ENCODE measurements around the gene OAS3. TPM values are rescaled to one million over a fixed set of nuclear protein-coding genes. Genes with fewer than 3 reads are reported as not detected.
"Not testable (repeated sequence)": the region's sequence is repeated elsewhere in the genome, so short reads cannot be mapped to it uniquely, and the experiment has no call there.

Gene OAS3
- total RNA-seq, 1 experiment from 2014 or later: 375 TPM

- peak; percentile 51 for DNase-seq (ENCODE audit: low read depth)
Observed at GRCh38 chr12:112980491-112981158, 42.4 kb downstream of the OAS3 start.

DNA sequence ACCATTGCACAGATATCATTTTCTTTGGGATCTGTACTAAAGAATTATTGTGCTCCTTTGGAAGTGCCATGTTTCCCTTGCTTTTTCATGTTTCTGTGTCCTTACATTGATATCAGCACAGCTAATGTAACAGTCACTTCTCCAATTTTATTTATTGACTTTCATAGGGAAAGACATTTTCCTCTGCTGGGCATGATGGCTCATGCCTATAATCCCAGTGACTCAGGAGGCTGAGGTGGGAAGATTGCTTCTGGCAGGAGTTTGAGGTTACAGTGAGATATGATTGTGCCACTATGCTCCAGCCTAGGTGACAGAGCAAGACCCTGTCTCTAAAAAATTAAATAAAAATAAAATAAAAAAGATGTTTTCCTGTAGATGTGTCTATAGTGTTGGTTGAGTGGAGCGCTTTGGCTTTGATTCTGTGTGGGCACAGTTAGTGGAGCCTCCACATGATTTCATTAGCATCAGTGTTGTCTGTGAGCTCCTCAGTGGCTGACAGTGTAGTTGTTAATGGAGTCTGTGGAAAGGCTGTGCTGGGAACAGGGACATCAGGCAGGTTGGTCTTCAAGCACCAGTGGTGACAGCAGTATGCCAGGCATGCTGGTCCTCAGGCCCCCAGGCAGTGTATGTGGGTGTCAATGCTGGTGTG, 47.5 kb downstream of the OAS3 start:
- DNase-seq (ENCODE audit: low read depth): peak; percentile 67

GRCh38 chr12:112986291-112986800, 48.1 kb downstream of the OAS3 start:
- no peak for DNase-seq (ENCODE audit: low read depth)

GRCh38 chr12:112987561-112987960, 49.3 kb downstream of the OAS3 start:
- DNase-seq (ENCODE audit: low read depth): no peak

DNA sequence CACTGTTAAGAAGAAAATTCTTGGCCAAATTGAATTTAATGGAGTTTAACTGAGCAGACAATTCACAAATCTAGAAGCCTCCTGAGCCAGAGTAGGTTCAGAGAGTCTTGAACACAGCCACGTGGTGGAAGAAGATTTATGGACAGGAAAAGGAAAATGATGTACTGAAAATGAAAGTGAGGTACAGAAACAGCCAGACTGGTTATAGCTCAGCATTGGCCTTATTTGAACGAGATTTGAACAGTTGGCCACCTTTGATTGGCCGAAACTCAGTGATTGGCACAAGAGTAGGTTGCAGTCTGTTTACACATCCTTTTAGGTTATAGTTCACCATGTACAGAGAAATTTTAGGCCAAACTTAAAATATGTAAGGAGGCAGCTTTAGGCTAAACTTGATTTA, 50.0 kb downstream of the OAS3 start:
- DNase-seq (ENCODE audit: low read depth): no peak

GRCh38 chr12:112988823-112989385, 50.6 kb downstream of the OAS3 start:
- not testable (repeated sequence) for DNase-seq (ENCODE audit: low read depth)

- DNase-seq (ENCODE audit: low read depth): no peak
Observed at GRCh38 chr12:112989806-112990205, 51.5 kb downstream of the OAS3 start.

DNA sequence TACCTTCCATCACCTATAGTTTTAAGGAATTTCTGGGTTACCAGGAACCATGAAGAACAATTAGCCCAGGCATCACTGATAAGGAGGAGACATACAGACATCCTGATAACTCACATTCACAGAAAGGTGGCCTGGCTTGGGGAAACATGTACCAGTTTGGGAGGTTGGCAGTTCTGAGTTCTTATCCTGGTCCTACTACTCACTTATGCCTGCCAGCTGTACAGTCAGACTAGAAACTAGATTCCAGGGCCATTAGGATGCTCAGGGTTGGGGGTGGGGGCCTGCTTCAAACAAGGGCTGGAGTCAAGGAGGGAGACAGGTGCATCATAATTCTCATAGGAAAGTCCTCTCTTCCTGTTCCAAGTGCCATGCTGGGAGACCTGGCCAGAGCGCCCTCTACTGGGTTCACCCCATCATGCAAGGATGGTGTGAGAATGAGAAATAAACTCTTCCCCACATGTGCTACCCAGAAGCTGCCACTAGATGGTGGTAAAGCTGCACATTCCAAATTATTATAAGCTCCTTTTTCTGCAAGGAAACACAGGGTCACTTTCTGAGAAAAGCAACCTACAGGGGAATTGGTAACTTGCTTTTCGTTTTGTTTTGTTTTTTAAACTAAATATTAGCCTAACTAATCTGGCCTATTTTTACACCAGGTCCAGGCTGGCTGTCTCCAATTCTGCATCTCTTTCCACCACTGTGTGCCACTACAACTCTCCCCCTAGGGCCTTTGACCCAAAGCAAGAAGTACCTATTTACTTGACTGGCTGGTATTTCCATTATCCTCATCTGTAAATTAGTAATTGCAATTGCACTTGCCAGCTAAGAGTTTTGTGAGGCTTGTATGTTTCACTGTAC, 54.5 kb downstream of the OAS3 start:
- peak; percentile 79 for DNase-seq (ENCODE audit: low read depth)

- no peak for DNase-seq (ENCODE audit: low read depth)
Observed at GRCh38 chr12:112995008-112995407, 56.7 kb downstream of the OAS3 start.

DNA sequence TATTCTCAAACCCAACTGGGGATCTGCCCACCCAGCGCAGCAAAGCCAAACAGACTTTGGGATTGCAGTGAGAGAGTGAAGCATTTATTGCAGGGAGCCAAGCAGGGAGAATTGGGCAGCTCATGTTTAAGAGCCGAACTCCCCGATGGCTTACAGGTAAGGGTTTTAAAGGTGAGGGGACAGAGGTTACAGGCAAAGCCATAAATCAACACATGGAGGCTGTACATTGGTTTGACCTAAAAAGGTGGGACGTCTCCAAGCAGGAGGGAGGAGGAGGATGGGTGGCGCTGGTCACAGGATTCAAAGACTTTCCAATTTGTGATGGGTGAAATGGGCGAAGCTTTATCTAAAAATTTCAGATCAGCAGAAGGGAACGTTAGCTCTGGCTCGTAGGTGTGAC, 58.2 kb downstream of the OAS3 start:
- DNase-seq (ENCODE audit: low read depth): no peak

GRCh38 chr12:112997506-112997905, 59.2 kb downstream of the OAS3 start:
- DNase-seq (ENCODE audit: low read depth): no peak

DNA sequence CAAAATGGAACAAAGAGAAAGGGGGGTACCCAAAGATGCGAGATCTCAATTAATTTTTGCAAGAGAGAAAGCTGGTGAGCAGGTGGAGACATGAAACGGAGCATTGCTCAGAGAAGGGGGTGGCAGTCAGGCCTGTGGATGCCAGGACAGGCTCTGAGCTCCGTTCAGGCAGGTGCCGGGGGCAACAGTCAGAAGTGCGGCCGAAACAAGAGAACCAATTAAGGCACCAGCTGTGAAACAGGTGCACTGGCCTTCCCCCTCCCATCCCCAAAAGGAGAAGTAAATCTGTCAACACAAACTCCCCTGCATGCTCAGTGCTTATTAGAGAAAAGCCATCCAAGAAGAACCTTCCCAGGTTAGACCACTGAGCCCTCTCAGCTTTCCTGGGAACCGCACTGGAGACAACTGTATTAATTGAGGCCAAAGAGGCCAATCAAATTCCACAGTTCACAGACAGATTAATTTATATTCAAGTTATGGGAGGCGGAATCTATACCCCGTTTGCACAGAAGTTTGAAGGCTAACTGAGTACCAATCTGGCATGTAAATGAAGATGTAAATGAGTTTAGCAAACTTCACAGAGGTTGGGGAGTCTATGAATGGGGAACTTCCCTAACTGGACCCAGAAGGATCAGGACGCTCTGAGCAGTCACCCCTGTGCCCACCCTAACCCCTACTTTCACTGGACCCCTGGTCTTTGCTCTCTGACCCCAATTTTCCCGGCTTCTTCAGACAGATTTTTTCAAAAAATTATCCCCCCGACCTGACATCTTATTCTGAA, 60.9 kb downstream of the OAS3 start:
- no peak for DNase-seq (ENCODE audit: low read depth)

- no peak for DNase-seq (ENCODE audit: low read depth)
Observed at GRCh38 chr12:113000433-113000832, 62.2 kb downstream of the OAS3 start.

GRCh38 chr12:113002155-113002554, 63.9 kb downstream of the OAS3 start:
- DNase-seq (ENCODE audit: low read depth): no peak

DNA sequence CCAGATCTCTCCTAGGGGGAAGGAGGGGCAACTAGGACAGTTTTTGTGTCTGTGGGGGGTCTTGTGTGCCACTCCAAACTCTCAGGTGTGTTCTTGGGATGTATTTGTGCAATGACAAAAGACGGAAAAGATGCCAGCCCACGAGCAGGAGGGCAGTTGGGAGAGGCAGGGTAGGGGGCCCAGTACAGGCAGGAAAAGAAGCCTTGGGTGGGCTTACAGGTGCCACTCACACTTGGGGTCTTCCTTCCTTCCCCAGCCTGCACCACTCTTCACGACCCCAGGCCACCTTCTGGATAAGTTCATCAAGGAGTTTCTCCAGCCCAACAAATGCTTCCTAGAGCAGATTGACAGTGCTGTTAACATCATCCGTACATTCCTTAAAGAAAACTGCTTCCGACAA, 64.4 kb downstream of the OAS3 start:
- DNase-seq (ENCODE audit: low read depth): no peak

- DNase-seq (ENCODE audit: low read depth): no peak
Observed at GRCh38 chr12:113003636-113004035, 65.4 kb downstream of the OAS3 start.

DNA sequence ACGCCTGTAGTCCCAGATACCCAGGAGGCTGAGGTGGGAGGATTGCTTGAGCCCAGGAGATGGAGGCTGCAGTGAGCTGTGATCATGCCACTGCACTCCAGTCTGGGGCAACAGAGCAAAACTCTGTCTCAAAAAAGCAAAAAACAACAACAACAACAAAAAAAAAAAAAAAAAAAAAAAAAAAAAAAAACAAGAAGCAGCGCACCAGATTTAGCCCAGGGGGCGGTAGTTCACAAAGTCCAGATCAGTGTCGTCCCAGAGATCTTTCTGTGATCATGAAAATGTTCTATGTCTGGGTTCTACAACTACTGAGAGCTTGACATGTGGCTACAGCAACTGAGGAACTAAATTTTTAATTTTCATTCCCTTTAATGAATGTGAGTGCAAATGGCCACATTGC, 67.5 kb downstream of the OAS3 start:
- no peak for DNase-seq (ENCODE audit: low read depth)

- no peak for DNase-seq (ENCODE audit: low read depth)
Observed at GRCh38 chr12:113006206-113006605, 67.9 kb downstream of the OAS3 start.

GRCh38 chr12:113006641-113007040, 68.4 kb downstream of the OAS3 start:
- DNase-seq (ENCODE audit: low read depth): peak; percentile 50

- peak; percentile 98 for DNase-seq (ENCODE audit: low read depth)
Observed at GRCh38 chr12:113007166-113007565, 68.9 kb downstream of the OAS3 start.

- no peak for DNase-seq (ENCODE audit: low read depth)
Observed at GRCh38 chr12:113010701-113011100, 72.4 kb downstream of the OAS3 start.

Measured in M059J (cell line).